Ureter (tissue), 1 donor: Measurements from ENCODE around the gene TBC1D24. TPM values are rescaled to one million over a fixed set of nuclear protein-coding genes. Genes with fewer than 3 reads are reported as not detected.
"Not testable (repeated sequence)": the region's sequence is repeated elsewhere in the genome, so short reads cannot be mapped to it uniquely, and the experiment has no call there.

ENCODE experiments used
- DNase-seq: peaks from one replicate; pipeline ENCODE4 v3.0.0-alpha.2; 2020; ENCODE audit warnings: low spot score
- total RNA-seq: library from RNA; stranded (reverse); gene quantifications from one replicate; pipeline ENCODE4 v1.2.4, GENCODE V29; 2023
- donor health status: DM: yes; HTN: yes; CAD: no.

The TBC1D24 gene
- total RNA-seq, 1 donor from 2014 or later, result 6.5 TPM

GRCh38 chr16:2468725-2469398 is 6.1 kb upstream of the TBC1D24 start:
- no peak for DNase-seq

- no peak for DNase-seq
Observed at GRCh38 chr16:2469399-2470233, 5.3 kb upstream of the TBC1D24 start.

- DNase-seq, result no peak
Observed at GRCh38 chr16:2470234-2470601, 4.7 kb upstream of the TBC1D24 start.

- DNase-seq, result no peak
Observed at GRCh38 chr16:2470603-2471015, 4.3 kb upstream of the TBC1D24 start.

GRCh38 chr16:2471016-2471652 is 3.8 kb upstream of the TBC1D24 start, which contains the start of gene NTN3:
Gene NTN3, plus strand, starts transcription at chr16:2471297. Its CDS starts 405 bp downstream, at chr16:2471702.
- DNase-seq, result no peak

- no peak for DNase-seq
Observed at GRCh38 chr16:2471653-2472487, 3.1 kb upstream of the TBC1D24 start.

- no peak for DNase-seq
Observed at GRCh38 chr16:2472488-2472864, 2.5 kb upstream of the TBC1D24 start.

- no peak for DNase-seq
Observed at GRCh38 chr16:2472885-2473445, 2.0 kb upstream of the TBC1D24 start.

- DNase-seq, result no peak
Observed at GRCh38 chr16:2473446-2473926, 1.4 kb upstream of the TBC1D24 start.

GRCh38 chr16:2473999-2474876 is 689 bp upstream of the TBC1D24 start:
- peak; percentile 46 for DNase-seq

- DNase-seq, result peak; percentile 53
Observed at GRCh38 chr16:2475413-2476344, 752 bp downstream of the TBC1D24 start.

- DNase-seq, result no peak
Observed at GRCh38 chr16:2476345-2476720, 1.4 kb downstream of the TBC1D24 start.

- no peak for DNase-seq
Observed at GRCh38 chr16:2476741-2477140, 1.8 kb downstream of the TBC1D24 start.

GRCh38 chr16:2477327-2477726 is 2.4 kb downstream of the TBC1D24 start:
- no peak for DNase-seq

- no peak for DNase-seq
Observed at GRCh38 chr16:2478279-2478678, 3.4 kb downstream of the TBC1D24 start.

GRCh38 chr16:2479996-2480395 is 5.1 kb downstream of the TBC1D24 start:
- not testable (repeated sequence) for DNase-seq

GRCh38 chr16:2480948-2481347 is 6.0 kb downstream of the TBC1D24 start:
- DNase-seq, result no peak

GRCh38 chr16:2481676-2482075 is 6.7 kb downstream of the TBC1D24 start:
- DNase-seq, result no peak

- DNase-seq, result no peak
Observed at GRCh38 chr16:2482249-2482648, 7.3 kb downstream of the TBC1D24 start.
